GM12872 (cell line): ENCODE results near the gene MAZ.

Source experiments
- TF ChIP-seq, protein P1 (sequence below): IDR thresholded peaks from 3 replicates; pipeline ENCODE4 v1.5.1; 2011; ENCODE audit warnings: low read depth, mild to moderate bottlenecking, low read length, moderate library complexity; ENCODE audit not compliant: insufficient read depth

MAZ gene

DNA sequence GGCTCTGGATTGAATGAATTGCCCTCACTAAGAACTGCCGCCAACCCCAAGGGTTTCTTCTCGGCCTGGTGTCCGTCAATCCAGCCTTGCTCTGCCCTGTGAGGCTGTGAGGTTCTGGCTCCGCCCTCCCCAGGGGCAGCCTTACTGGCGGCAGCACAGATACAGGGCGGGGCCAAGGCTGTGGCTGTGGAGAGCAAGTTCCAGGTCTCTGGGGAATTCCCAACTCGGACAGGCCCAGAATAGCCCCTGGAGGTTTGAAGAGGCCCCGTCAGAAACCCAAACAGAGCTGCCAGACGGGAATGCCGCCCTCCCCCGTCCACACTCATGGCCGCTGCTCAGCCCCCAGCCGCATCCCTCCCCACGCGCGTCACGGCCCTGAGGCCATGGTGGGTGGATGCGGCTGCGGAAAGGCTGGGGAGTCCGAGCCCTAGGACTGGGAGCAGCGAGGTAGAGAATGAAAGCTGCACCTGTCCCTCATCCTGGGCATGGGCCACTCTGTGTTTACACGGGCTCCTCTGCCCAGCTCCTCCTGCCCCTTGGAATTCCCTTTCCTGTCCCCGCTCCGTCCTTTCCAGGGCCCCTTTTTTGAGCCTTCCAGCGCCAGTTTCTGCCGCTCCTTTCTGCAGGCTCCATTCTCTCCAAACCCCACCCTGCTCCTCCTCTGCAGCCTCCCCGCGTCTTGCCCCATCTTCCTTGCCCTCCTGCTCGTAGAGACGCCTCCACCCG is 5.0 kb downstream of the MAZ start:
- TF ChIP-seq, protein P1, sequence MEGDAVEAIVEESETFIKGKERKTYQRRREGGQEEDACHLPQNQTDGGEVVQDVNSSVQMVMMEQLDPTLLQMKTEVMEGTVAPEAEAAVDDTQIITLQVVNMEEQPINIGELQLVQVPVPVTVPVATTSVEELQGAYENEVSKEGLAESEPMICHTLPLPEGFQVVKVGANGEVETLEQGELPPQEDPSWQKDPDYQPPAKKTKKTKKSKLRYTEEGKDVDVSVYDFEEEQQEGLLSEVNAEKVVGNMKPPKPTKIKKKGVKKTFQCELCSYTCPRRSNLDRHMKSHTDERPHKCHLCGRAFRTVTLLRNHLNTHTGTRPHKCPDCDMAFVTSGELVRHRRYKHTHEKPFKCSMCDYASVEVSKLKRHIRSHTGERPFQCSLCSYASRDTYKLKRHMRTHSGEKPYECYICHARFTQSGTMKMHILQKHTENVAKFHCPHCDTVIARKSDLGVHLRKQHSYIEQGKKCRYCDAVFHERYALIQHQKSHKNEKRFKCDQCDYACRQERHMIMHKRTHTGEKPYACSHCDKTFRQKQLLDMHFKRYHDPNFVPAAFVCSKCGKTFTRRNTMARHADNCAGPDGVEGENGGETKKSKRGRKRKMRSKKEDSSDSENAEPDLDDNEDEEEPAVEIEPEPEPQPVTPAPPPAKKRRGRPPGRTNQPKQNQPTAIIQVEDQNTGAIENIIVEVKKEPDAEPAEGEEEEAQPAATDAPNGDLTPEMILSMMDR, result no peak

GRCh38 chr16:29811896-29812665 is 5.8 kb downstream of the MAZ start, which contains the start of gene PRRT2:
PRRT2 (plus strand) TSS chr16:29812193; CDS start chr16:29813055, 862 bp downstream.
- TF ChIP-seq, protein P1, result no peak

DNA sequence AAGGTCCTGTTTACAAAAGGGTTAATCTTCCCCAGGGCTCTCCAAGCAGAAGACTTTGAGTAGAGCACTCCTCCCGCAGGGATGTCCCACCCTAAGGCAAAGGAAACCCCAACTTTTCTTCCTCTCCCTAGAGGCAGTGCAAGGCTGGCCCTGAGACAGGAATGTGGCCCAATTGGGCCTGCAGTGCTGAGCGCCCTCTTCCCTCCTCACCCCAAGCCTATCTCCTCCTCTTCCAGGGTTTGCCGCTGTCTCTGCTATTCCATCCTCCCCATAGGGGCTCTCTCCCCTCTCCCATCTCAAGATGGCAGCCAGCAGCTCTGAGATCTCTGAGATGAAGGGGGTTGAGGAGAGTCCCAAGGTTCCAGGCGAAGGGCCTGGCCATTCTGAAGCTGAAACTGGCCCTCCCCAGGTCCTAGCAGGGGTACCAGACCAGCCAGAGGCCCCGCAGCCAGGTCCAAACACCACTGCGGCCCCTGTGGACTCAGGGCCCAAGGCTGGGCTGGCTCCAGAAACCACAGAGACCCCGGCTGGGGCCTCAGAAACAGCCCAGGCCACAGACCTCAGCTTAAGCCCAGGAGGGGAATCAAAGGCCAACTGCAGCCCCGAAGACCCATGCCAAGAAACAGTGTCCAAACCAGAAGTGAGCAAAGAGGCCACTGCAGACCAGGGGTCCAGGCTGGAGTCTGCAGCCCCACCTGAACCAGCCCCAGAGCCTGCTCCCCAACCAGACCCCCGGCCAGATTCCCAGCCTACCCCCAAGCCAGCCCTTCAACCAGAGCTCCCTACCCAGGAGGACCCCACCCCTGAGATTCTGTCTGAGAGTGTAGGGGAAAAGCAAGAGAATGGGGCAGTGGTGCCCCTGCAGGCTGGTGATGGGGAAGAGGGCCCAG is 6.7 kb downstream of the MAZ start:
- TF ChIP-seq, protein P1, result no peak

- TF ChIP-seq, protein P1, result no peak
Measured at GRCh38 chr16:29813644-29814562, 7.6 kb downstream of the MAZ start.

DNA sequence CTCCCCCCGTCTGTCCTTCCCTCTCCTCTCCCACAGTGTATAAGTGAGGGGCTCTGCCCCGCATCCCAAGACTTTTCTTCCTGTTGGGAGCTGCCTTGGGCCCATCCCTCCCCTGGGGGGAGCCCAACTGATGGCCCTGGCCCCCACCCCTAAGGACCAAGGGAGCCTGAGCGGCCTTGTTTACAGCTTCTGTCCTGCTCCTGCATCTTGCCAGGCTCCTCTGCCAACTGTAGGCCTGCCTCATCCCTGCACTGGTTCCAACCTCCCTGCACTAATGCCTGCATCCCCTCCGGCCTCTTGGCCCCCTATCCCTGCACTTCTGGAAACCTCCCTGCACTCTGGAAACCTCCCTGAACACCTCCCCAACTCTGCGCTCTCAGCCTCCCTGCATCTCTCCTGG is 8.3 kb downstream of the MAZ start:
- TF ChIP-seq, protein P1, result no peak

GRCh38 chr16:29815032-29815721 is 8.8 kb downstream of the MAZ start:
- TF ChIP-seq, protein P1, result no peak
